ENCODE data around the gene GPR55. TPM values are rescaled to one million over a fixed set of nuclear protein-coding genes. Genes with fewer than 3 reads are reported as not detected.

GPR55 gene
- total RNA-seq, 1 experiment from 2014 or later: not detected

DNA sequence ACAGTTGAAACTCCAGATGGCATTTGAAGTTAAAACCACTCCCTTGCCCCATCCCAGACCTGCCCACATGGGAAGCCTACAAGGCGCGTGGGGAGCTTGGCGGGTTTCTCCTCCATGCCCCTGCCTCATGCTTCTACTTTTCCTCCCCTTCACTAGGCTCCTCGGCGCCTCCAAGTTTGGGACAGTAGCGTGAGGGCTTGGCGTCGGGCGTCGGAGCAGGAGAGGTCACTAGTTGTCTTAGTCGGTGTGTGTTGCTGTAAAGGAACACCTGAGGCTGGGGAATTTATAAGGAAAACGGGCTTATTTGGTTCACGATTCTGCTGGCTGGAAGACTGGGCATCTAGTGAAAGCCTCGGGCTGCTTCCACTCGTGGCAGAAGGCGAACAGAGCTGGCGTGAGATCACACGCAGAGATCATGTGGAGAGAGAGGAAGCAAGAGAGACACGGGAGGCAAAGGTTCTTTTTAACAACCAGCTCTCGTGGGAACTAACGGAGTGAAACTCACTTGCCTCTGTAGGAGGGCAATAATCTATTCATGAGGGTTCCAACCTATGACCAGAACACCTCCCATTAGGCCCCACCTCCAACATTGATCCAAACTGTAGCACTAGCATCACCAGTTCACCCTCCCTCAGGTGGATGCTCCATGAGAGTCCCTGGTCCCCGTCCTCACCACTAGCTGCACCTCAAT lies 35.0 kb downstream of the GPR55 start:
- Histone ChIP-seq H2BK120ac (ENCODE audit: low read depth, low read length, poor library complexity, severe bottlenecking) (no peak overlapping the region), H3K56ac (ENCODE audit: insufficient read length, low read depth, low read length) (no peak overlapping the region), H3T11ph (ENCODE audit: low read length) (no peak overlapping the region), H3K79me1 (ENCODE audit: insufficient read depth, low read depth, low read length, poor library complexity, severe bottlenecking) (no peaks in the 10 kb centered on the region), H4K91ac (ENCODE audit: insufficient read length, low read depth, low read length) (no peak overlapping the region), H2AK5ac (ENCODE audit: insufficient read length, low read length) (no peak overlapping the region), H3K4ac (ENCODE audit: low read depth, low read length) (no peak overlapping the region), H3K79me2 (ENCODE audit: insufficient read depth, low read length) (no peaks in the 10 kb centered on the region), H2BK12ac (ENCODE audit: insufficient read length, low read depth, low read length) (no peak overlapping the region), H2BK5ac (ENCODE audit: insufficient read length, low read length) (no peak overlapping the region), H3K4me1 (ENCODE audit: insufficient read depth, low read length) (no peaks in the 10 kb centered on the region; the same call in 1 of the 2 replicates), H3K18ac (ENCODE audit: insufficient read length, low read depth, low read length) (no peak overlapping the region), H3K14ac (ENCODE audit: insufficient read depth, low read length) (no peak overlapping the region), H3K23ac (ENCODE audit: insufficient read length, low read depth, low read length) (no peak overlapping the region), H4K5ac (ENCODE audit: insufficient read length, low read depth, low read length) (no peak overlapping the region), H3K27me3 (ENCODE audit: insufficient read depth, low read length) (no peaks in the 10 kb centered on the region), H3K9ac (ENCODE audit: extremely low read depth, insufficient read length, low read length) (no peak overlapping the region), H3K27ac (ENCODE audit: insufficient read length, low read depth, low read length) (no peak overlapping the region), H3K9me3 (ENCODE audit: control insufficient read depth, low read depth, low read length) (no peaks in the 10 kb centered on the region), H2BK20ac (ENCODE audit: low read depth, low read length, poor library complexity, severe bottlenecking) (no peak overlapping the region), H4K8ac (replicated peaks; ENCODE audit: insufficient read length, low read depth, low read length) (no peak overlapping the region), H4K20me1 (ENCODE audit: control insufficient read depth, insufficient read depth, insufficient read length) (no peaks in the 10 kb centered on the region), H3K4me2 (ENCODE audit: insufficient read depth, insufficient read length, low read length) (no peak overlapping the region), H3K23me2 (ENCODE audit: insufficient read length, low read depth, low read length, poor library complexity, severe bottlenecking) (no peaks in the 10 kb centered on the region), H2BK15ac (ENCODE audit: low read depth, low read length) (no peak overlapping the region), H2AFZ (ENCODE audit: low read length) (no peak overlapping the region)
- Mint-ChIP-seq H3K4me3 (no peak overlapping the region), H3K4me1 (peaks cover 33 to 37% of the 10 kb centered on the region in 2 experiments), H3K27me3 (ENCODE audit: low read depth) (peaks cover 5% of the 10 kb centered on the region), H3K27ac (0 out of 7 replicates have a peak overlapping the region, but pooled peaks of 1 of the 3 experiments have one; percentile 25), H3K36me3 (ENCODE audit: insufficient read depth in 1 of 3, low read depth in 3 of 3) (no peaks in the 10 kb centered on the region; a peak in 1 of 7 replicates), H3K9me3 (no peaks in the 10 kb centered on the region)
- no CpG with 5 or more reads among the region's 22 CpGs for WGBS (ENCODE audit: extremely low coverage, insufficient read length, low lambda C conversion rate)
- no peak for DNase-seq
- TF ChIP-seq, protein P1, sequence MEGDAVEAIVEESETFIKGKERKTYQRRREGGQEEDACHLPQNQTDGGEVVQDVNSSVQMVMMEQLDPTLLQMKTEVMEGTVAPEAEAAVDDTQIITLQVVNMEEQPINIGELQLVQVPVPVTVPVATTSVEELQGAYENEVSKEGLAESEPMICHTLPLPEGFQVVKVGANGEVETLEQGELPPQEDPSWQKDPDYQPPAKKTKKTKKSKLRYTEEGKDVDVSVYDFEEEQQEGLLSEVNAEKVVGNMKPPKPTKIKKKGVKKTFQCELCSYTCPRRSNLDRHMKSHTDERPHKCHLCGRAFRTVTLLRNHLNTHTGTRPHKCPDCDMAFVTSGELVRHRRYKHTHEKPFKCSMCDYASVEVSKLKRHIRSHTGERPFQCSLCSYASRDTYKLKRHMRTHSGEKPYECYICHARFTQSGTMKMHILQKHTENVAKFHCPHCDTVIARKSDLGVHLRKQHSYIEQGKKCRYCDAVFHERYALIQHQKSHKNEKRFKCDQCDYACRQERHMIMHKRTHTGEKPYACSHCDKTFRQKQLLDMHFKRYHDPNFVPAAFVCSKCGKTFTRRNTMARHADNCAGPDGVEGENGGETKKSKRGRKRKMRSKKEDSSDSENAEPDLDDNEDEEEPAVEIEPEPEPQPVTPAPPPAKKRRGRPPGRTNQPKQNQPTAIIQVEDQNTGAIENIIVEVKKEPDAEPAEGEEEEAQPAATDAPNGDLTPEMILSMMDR (conservative IDR thresholded peaks at IDR 0.05): no peak
